LNCaP clone FGC (cell line): Measurements from ENCODE around the gene BACH2.

Experiments used
- DNase-seq: peaks from one replicate; pipeline ENCODE4 v3.0.0-alpha.2; 2011; ENCODE audit warnings: low read depth
- H3K4me3 ChIP-seq: 2 replicates; pipeline ENCODE4 v1.5.1; 2011; ENCODE audit warnings: mild to moderate bottlenecking, low read depth, low read length, control low read depth
- CTCF ChIP-seq: IDR thresholded peaks from 2 replicates; pipeline ENCODE4 v1.5.1; 2012; ENCODE audit warnings: mild to moderate bottlenecking; ENCODE audit not compliant: control insufficient read depth, insufficient read depth; ENCODE audit errors: extremely low read depth

The BACH2 gene

GRCh38 chr6:89925826-89926225 lies 370.8 kb downstream of the BACH2 start:
- H3K4me3 ChIP-seq = no peak overlapping the region
- DNase-seq = no peak
- no peak for TF ChIP-seq CTCF

GRCh38 chr6:89924231-89924630 lies 372.4 kb downstream of the BACH2 start:
- no peak for DNase-seq
- no peak overlapping the region for H3K4me3 ChIP-seq
- no peak for TF ChIP-seq CTCF

GRCh38 chr6:89921691-89922090 lies 375.0 kb downstream of the BACH2 start:
- TF ChIP-seq CTCF = no peak
- DNase-seq = no peak
- no peak overlapping the region for H3K4me3 ChIP-seq

- no peak overlapping the region for H3K4me3 ChIP-seq
- DNase-seq = no peak
- TF ChIP-seq CTCF = no peak
Observed at GRCh38 chr6:89921197-89921596, 375.4 kb downstream of the BACH2 start.

- H3K4me3 ChIP-seq = no peak overlapping the region
- TF ChIP-seq CTCF = no peak
- no peak for DNase-seq
Observed at GRCh38 chr6:89917801-89918366, 378.8 kb downstream of the BACH2 start.

- H3K4me3 ChIP-seq = no peak overlapping the region
- TF ChIP-seq CTCF = no peak
- DNase-seq = no peak
Observed at GRCh38 chr6:89917216-89917615, 379.4 kb downstream of the BACH2 start.
